Hepatic stellate cell (primary cell): ENCODE measurements around the gene NSUN2.
"Not testable (repeated sequence)": the region's sequence is repeated elsewhere in the genome, so short reads cannot be mapped to it uniquely, and the experiment has no call there.

ENCODE experiments used
- DNase-seq: peaks from one replicate; pipeline ENCODE4 v3.0.0; 2011; ENCODE audit warnings: low spot score

The NSUN2 gene

GRCh38 chr5:6583049-6583880, 49.6 kb downstream of the NSUN2 start:
- peak; percentile 61 for DNase-seq

GRCh38 chr5:6582507-6583048, 50.3 kb downstream of the NSUN2 start:
- no peak for DNase-seq

GRCh38 chr5:6581559-6582426, 51.1 kb downstream of the NSUN2 start:
- no peak for DNase-seq

GRCh38 chr5:6581090-6581489, 51.8 kb downstream of the NSUN2 start:
- DNase-seq = no peak

- no peak for DNase-seq
Measured at GRCh38 chr5:6579535-6579934, 53.3 kb downstream of the NSUN2 start.

- DNase-seq = no peak
Measured at GRCh38 chr5:6578676-6579343, 54.0 kb downstream of the NSUN2 start.

- peak; percentile 60 for DNase-seq
Measured at GRCh38 chr5:6576861-6577501, 55.9 kb downstream of the NSUN2 start.

GRCh38 chr5:6574537-6575245, 58.2 kb downstream of the NSUN2 start:
- DNase-seq = no peak

- DNase-seq = no peak
Measured at GRCh38 chr5:6574111-6574510, 58.7 kb downstream of the NSUN2 start.

GRCh38 chr5:6573651-6574101, 59.2 kb downstream of the NSUN2 start:
- DNase-seq = no peak

- DNase-seq = no peak
Measured at GRCh38 chr5:6572825-6573380, 59.9 kb downstream of the NSUN2 start.

- DNase-seq = no peak
Measured at GRCh38 chr5:6572086-6572824, 60.6 kb downstream of the NSUN2 start.

GRCh38 chr5:6571607-6572006, 61.2 kb downstream of the NSUN2 start:
- DNase-seq = not testable (repeated sequence)

GRCh38 chr5:6570530-6570929, 62.3 kb downstream of the NSUN2 start:
- DNase-seq = no peak

GRCh38 chr5:6568889-6569288, 64.0 kb downstream of the NSUN2 start:
- no peak for DNase-seq

GRCh38 chr5:6568383-6568782, 64.5 kb downstream of the NSUN2 start:
- DNase-seq = no peak

GRCh38 chr5:6567835-6568234, 65.0 kb downstream of the NSUN2 start:
- no peak for DNase-seq

GRCh38 chr5:6567068-6567467, 65.8 kb downstream of the NSUN2 start:
- DNase-seq = no peak

- no peak for DNase-seq
Measured at GRCh38 chr5:6565492-6565891, 67.4 kb downstream of the NSUN2 start.
